Activated CD4-positive, alpha-beta memory T cell treated with anti-CD3 and anti-CD28 coated beads for 36 hours (primary cell): ENCODE measurements around the gene HLA-DQA1. TPM values are rescaled to one million over a fixed set of nuclear protein-coding genes. Genes with fewer than 3 reads are reported as not detected.
A peak's percentile ranks its signal among the peaks of the same experiment; 100 is the strongest.
"Not testable (repeated sequence)": the region's sequence is repeated elsewhere in the genome, so short reads cannot be mapped to it uniquely, and the experiment has no call there.

Experiments
- CTCF ChIA-PET: fragments of 350-600 bp; sonication (Branson Sonifier 250); formaldehyde crosslinking; loops from one replicate; lab custom pipeline; 2021; ENCODE audit warnings: antibody characterized with exemption, inconsistent platforms; lab: Charles Lee
- POLR2A ChIA-PET: fragments of 350-600 bp; sonication (Branson Sonifier 250); formaldehyde crosslinking; loops from one replicate; lab custom pipeline; 2021; ENCODE audit warnings: antibody characterized with exemption; lab: Charles Lee
- DNase-seq: peaks from one replicate; pipeline ENCODE4 v3.0.0-alpha.2; 2020
- H3K27ac Mint-ChIP-seq: one replicate; pipeline ENCODE4 v1.8.0; 2021; ENCODE audit warnings: mixed read lengths
- H3K27me3 Mint-ChIP-seq: one replicate; pipeline ENCODE4 v1.8.0; 2021; ENCODE audit warnings: mixed read lengths
- H3K36me3 Mint-ChIP-seq: one replicate; pipeline ENCODE4 v1.8.0; 2021; ENCODE audit warnings: mixed read lengths
- H3K4me1 Mint-ChIP-seq: one replicate; pipeline ENCODE4 v1.8.0; 2021; ENCODE audit warnings: low read depth, mixed read lengths
- H3K4me3 Mint-ChIP-seq: one replicate; pipeline ENCODE4 v1.8.0; 2021; ENCODE audit warnings: mild to moderate bottlenecking, mixed read lengths
- H3K9me3 Mint-ChIP-seq: one replicate; pipeline ENCODE4 v1.8.0; 2021; ENCODE audit warnings: mixed read lengths
- intact Hi-C: fragments of 100-400 bp; cut with micrococcal nuclease; formaldehyde crosslinking; loops from one replicate; pipeline ENCODE4 v1.15.1; 2023
- total RNA-seq, 2 experiments: library from RNA; stranded (reverse); gene quantifications; one replicate each; pipeline ENCODE4 v1.2.3, GENCODE V29; 2021

The HLA-DQA1 gene
- total RNA-seq, 2 experiments from 2014 or later = 0.97 to 1.4 TPM

DNA sequence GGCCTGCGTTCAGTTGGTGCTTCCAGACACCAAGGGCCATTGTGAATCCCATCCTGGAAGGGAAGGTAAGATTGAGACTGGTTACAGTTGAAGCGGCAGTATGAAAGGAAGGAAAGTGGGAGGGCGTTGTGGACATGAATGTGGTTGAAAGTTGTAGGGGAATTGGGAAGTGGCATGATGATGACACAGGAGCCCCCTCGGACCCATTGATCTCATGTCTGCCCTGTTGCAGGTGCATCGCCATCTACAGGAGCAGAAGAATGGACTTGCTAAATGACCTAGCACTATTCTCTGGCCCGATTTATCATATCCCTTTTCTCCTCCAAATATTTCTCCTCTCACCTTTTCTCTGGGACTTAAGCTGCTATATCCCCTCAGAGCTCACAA is 5.5 kb downstream of the HLA-DQA1 start:
- CTCF ChIA-PET = no interaction called here
- intact Hi-C loops = no loop called here
- Mint-ChIP-seq H3K27ac (no peak overlapping the region), H3K4me1 (peaks cover 11% of the 10 kb centered on the region), H3K27me3 (no peaks in the 10 kb centered on the region), H3K36me3 (no peaks in the 10 kb centered on the region), H3K9me3 (no peaks in the 10 kb centered on the region), H3K4me3 (no peak overlapping the region)
- POLR2A ChIA-PET = no interaction called here
- DNase-seq = no peak

DNA sequence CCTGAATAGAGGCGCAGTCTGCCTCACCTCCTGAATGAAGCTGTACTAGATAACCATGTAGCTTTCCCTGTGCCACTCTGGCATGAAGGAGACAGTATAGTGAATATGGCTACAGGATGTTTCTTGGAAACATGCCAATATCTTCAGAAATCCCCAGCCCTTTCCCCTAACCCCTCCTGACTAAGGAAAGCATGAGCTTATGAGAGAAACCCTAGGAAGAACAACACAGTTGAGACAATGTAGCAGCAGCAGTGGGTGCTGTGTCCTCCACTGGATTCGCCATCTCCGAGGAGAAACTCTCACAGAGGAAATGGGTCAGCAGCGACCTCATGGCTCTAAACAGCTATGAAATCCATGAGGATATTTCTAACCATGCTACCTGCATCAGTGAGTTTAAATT is 6.7 kb downstream of the HLA-DQA1 start:
- H3K27ac Mint-ChIP-seq = no peak overlapping the region
- DNase-seq = no peak
- CTCF ChIA-PET = no interaction called here
- no peaks in the 10 kb centered on the region for H3K36me3 Mint-ChIP-seq
- intact Hi-C loops = no loop called here
- POLR2A ChIA-PET = no interaction called here
- no peak overlapping the region for H3K4me3 Mint-ChIP-seq
- H3K4me1 Mint-ChIP-seq = peaks cover 11% of the 10 kb centered on the region
- no peaks in the 10 kb centered on the region for H3K27me3 Mint-ChIP-seq
- no peaks in the 10 kb centered on the region for H3K9me3 Mint-ChIP-seq

- Mint-ChIP-seq H3K27ac (no peak overlapping the region), H3K4me3 (no peak overlapping the region), H3K4me1 (peaks cover 11% of the 10 kb centered on the region), H3K9me3 (no peaks in the 10 kb centered on the region), H3K27me3 (no peaks in the 10 kb centered on the region), H3K36me3 (no peaks in the 10 kb centered on the region)
- POLR2A ChIA-PET = no interaction called here
- CTCF ChIA-PET = no interaction called here
- no peak for DNase-seq
- intact Hi-C loops = no loop called here
Observed at GRCh38 chr6:32645047-32645703, 8.0 kb downstream of the HLA-DQA1 start.

DNA sequence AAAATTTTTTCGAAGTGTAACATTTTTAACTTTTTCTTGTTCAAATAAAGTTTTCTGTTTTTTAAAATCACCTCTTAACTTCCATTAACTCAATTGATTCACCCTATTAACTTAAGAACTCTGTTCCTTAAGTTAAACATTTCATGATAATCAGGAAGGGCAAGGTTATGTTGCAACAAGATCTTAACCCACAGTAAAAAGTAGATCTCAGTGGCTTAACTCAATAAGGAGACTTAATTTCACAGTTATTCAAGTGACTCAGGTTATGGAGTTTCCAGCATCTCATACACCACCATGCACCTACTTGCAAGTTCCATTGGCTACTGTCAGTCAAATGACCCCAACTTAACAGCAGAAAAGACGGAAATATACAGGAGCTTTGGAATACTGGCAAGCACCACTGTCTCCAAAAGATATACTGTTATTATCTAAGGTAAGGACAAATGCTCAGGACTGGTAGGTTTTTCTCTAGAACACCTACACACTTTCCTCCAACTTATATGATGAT is 18.1 kb downstream of the HLA-DQA1 start:
- intact Hi-C loops = no loop called here
- ChIA-PET POLR2A (no interaction called here), CTCF (no interaction called here)
- Mint-ChIP-seq H3K9me3 (peaks cover 12% of the 10 kb centered on the region), H3K36me3 (peaks cover 5% of the 10 kb centered on the region), H3K4me1 (no peaks in the 10 kb centered on the region), H3K27me3 (no peaks in the 10 kb centered on the region), H3K27ac (no peak overlapping the region), H3K4me3 (no peak overlapping the region)
- DNase-seq = no peak

- H3K4me3 Mint-ChIP-seq, H3K27ac Mint-ChIP-seq, DNase-seq, H3K4me1 Mint-ChIP-seq, H3K27me3 Mint-ChIP-seq, intact Hi-C loops, POLR2A ChIA-PET, CTCF ChIA-PET, H3K36me3 Mint-ChIP-seq: not testable (repeated sequence)
- H3K9me3 Mint-ChIP-seq = peaks cover 12% of the 10 kb centered on the region
Observed at GRCh38 chr6:32657329-32657728, 20.1 kb downstream of the HLA-DQA1 start.

DNA sequence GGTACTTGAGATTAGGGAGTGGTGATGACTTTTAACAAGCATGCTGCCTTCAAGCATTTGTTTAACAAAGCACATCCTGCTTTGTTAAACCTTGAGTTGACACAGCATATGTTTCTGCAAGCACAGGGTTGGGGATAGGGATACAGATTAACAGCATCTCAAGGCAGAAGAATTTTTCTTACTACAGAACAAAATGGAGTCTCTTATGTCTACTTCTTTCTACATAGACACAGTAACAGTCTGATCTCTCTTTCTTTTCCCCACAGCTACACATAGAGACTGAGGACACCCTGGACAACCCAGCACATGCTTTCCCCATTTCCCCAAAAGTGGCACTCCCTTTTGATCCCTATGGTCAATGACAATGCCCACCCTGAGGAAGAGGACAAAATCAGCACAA is 20.6 kb downstream of the HLA-DQA1 start:
- DNase-seq, POLR2A ChIA-PET, H3K27me3 Mint-ChIP-seq, H3K4me1 Mint-ChIP-seq, CTCF ChIA-PET, H3K36me3 Mint-ChIP-seq, H3K27ac Mint-ChIP-seq, intact Hi-C loops, H3K4me3 Mint-ChIP-seq: not testable (repeated sequence)
- peaks cover 12% of the 10 kb centered on the region for H3K9me3 Mint-ChIP-seq

GRCh38 chr6:32658268-32658897 is 21.2 kb downstream of the HLA-DQA1 start:
- H3K27ac Mint-ChIP-seq = no peak overlapping the region
- DNase-seq = no peak
- H3K9me3 Mint-ChIP-seq = peaks cover 12% of the 10 kb centered on the region
- H3K36me3 Mint-ChIP-seq = peaks cover 5% of the 10 kb centered on the region
- H3K27me3 Mint-ChIP-seq = no peaks in the 10 kb centered on the region
- ChIA-PET POLR2A (no interaction called here), CTCF (no interaction called here)
- H3K4me3 Mint-ChIP-seq = no peak overlapping the region
- intact Hi-C loops = no loop called here
- no peaks in the 10 kb centered on the region for H3K4me1 Mint-ChIP-seq

DNA sequence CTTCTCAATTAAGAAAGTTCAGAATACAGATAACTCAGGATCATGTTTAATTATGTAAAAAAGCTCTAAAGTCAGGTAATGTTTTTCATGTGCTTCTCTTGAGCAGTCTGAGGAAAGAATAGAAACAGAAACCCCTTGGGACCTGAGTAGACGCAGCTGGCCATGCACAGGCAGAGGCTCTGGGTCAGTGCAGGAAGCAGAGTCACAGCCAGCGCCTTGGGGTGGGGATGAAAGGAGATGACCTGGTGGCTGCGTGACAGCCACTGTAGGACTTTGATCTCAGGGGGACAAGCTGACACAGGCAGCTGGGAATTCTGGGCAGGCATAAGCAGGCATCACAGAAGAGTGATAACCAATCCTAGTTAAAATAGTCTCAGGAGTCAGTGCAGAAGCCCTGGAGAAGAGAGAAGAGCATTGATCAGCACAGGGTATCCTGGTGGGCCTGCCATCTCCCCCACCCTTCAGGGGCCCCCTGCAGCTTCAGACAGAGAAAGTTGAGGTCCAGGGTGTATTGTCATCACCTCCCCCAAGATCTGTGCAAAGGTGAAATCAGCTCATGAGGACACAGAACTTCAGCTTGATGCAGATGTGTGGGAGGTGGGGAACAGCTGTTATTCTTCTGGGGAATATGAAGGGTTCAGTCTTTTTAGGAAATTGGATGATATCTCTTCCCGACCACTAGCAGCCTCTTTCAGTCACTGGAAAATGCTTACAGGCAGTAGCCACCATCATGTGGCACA is 22.8 kb downstream of the HLA-DQA1 start:
- Mint-ChIP-seq H3K9me3 (peaks cover 12% of the 10 kb centered on the region), H3K4me1 (peaks cover 7% of the 10 kb centered on the region), H3K4me3 (no peak overlapping the region), H3K36me3 (peaks cover 4% of the 10 kb centered on the region), H3K27me3 (peaks cover 11% of the 10 kb centered on the region), H3K27ac (no peak overlapping the region)
- POLR2A ChIA-PET = no interaction called here
- intact Hi-C loops = no loop called here
- no peak for DNase-seq
- CTCF ChIA-PET = no interaction called here

DNA sequence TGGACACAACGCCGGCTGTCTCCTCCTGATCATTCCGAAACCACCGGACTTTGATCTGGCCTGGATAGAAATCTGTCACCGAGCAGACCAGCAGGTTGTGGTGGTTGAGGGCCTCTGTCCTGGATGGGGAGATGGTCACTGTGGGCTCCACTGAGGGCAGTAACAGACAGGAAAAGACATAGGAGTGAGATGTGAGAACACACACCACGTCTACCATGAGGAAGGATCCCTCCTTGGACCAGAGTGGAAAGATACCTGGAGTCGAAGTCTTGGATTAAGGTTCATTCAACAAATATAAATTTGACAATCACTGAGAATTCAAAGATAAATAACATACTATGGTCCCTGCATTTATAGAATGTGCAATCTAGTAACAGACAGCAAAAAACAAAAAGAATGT is 24.9 kb downstream of the HLA-DQA1 start:
- no peaks in the 10 kb centered on the region for H3K9me3 Mint-ChIP-seq
- no peaks in the 10 kb centered on the region for H3K36me3 Mint-ChIP-seq
- H3K27me3 Mint-ChIP-seq = peaks cover 24% of the 10 kb centered on the region
- no peak for DNase-seq
- intact Hi-C loops = no loop called here
- POLR2A ChIA-PET = no interaction called here
- no peak overlapping the region for H3K27ac Mint-ChIP-seq
- H3K4me3 Mint-ChIP-seq = no peak overlapping the region
- peaks cover 26% of the 10 kb centered on the region for H3K4me1 Mint-ChIP-seq
- CTCF ChIA-PET = no interaction called here

DNA sequence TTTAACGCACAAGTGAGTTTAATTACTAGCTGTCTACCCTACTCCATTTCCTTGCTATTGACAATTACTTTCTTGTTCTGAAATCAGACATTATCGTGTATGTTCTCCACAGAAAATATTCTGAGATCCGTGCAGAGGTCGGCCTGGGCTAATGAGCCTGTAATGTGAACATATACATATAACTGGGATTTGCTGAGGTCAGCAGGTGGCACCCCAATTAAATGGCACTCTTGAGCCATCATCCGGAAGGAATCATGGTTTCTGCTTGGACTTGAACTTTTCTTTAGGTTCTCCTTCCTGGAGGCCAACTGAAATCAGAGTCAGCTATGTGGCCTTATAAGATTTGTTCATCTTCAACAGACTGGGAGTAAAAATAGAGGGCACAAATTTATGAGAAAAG is 25.6 kb downstream of the HLA-DQA1 start:
- intact Hi-C loops = no loop called here
- no peaks in the 10 kb centered on the region for H3K36me3 Mint-ChIP-seq
- no peak overlapping the region for H3K27ac Mint-ChIP-seq
- peaks cover 32% of the 10 kb centered on the region for H3K4me1 Mint-ChIP-seq
- POLR2A ChIA-PET = no interaction called here
- no peak overlapping the region for H3K4me3 Mint-ChIP-seq
- H3K9me3 Mint-ChIP-seq = no peaks in the 10 kb centered on the region
- peaks cover 24% of the 10 kb centered on the region for H3K27me3 Mint-ChIP-seq
- CTCF ChIA-PET = no interaction called here
- no peak for DNase-seq

DNA sequence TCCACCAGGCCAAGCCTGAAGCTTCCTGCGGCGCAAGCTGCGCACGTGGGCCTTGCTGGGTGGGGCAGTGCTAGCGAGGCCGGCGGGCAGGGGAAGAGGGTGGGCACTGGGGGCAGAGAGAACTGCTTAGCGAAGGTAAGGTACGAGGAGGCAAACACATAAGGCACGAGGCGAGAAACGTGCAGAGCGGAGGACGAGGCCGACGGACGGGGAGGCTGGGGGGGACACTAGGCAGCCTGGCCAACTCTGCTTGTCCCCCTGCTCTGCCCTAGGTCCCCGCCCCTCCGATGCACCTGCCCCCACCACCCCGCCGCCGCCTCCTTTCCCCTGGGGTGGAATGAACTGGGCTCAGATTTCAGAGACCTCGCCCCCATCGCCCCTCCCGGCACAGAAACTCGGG is 27.1 kb downstream of the HLA-DQA1 start:
- Mint-ChIP-seq H3K4me3 (peak overlapping the region; percentile 78), H3K27ac (no peak overlapping the region), H3K27me3 (peaks cover 24% of the 10 kb centered on the region), H3K9me3 (no peaks in the 10 kb centered on the region), H3K4me1 (peaks cover 45% of the 10 kb centered on the region), H3K36me3 (no peaks in the 10 kb centered on the region)
- intact Hi-C loops = no loop called here
- ChIA-PET POLR2A (no interaction called here), CTCF (no interaction called here)
- no peak for DNase-seq

- ChIA-PET CTCF (interaction anchor here (0.6 kb wide), 1 partner anchor 13 kb away, joined by 3 read pairs; no protein-coding TSS in a partner anchor), POLR2A (no interaction called here)
- peak; percentile 57 for DNase-seq
- Mint-ChIP-seq H3K27me3 (peaks cover 24% of the 10 kb centered on the region), H3K4me1 (peaks cover 45% of the 10 kb centered on the region), H3K9me3 (no peaks in the 10 kb centered on the region), H3K27ac (no peak overlapping the region), H3K4me3 (peak overlapping the region; percentile 78), H3K36me3 (no peaks in the 10 kb centered on the region)
- intact Hi-C loops = no loop called here
Observed at GRCh38 chr6:32664827-32665362, 27.7 kb downstream of the HLA-DQA1 start.
